DMS 273 (cell line): ENCODE measurements around the gene CUEDC2.
A peak's percentile ranks its signal among the peaks of the same experiment; 100 is the strongest.

Experiments
- DNase-seq: peaks from one replicate; lab custom pipeline; 2025; ENCODE audit not compliant: unreplicated experiment; lab: John Stamatoyannopoulos, UW

CUEDC2 gene

GRCh38 chr10:102410429-102411073, 21.8 kb downstream of the CUEDC2 start:
- DNase-seq = no peak

- no peak for DNase-seq
Observed at GRCh38 chr10:102409604-102410428, 22.6 kb downstream of the CUEDC2 start.

GRCh38 chr10:102408728-102409603, 23.4 kb downstream of the CUEDC2 start:
- DNase-seq = peak; percentile 58

DNA sequence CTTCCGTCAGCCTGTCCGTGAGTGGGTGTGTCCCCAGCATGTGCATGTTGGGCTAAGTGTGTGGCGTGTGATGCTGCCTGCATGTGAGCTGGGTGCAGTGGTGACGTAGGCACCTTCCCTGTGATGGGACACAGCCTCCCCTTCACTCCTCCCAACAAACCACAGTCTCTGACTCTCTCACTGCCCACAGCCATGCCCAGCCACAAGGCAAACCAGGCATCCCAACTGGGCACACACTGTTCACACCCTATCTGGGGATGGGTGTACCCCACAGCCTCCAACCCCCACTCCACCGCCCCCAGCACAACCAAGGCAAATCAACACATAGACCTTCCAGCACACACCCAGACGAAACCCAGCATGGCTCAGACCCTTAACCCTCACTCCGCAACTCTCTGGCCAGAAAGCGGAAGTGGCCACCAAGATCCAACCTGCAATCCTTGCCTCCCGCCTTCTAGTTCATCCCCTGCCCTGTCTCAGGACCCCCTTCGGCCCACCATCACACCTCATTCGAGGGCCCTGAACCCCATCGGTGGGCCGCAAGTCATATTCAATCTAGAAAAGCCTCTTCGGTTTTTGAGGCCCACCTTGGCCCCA, 24.1 kb downstream of the CUEDC2 start:
- no peak for DNase-seq

DNA sequence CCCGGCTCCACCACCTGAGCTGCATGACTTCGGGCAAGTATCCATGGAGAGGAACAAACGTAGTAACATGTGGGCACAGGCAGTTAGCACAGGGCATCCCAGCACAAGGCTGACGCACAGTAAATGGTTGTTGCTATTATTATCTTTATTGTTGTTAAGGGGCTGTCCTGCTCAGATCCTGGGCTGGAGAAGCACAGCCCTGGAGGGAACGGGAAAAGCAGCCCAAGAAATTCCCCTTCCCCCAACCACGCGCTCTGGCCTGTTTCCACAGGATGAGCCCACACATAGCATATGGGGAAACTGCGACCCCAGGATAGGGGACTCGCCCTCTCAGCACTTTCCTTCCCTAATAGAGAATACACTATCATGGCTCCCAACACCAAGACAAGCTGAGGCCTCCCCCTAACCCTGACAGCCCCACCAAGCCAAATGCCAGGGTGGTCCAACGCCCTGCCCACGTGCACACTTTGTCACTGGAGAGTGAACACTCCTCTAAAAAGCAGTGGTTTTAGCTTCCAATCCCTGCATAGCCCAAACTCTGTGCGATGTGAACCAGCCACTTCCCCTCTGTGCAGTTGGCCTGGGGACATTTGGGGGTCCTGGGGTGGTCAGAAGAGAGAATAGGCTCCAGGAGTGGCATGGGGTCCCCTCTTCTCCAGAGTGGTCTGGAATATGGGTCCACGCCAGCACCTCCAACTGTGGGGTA, 24.8 kb downstream of the CUEDC2 start:
- DNase-seq = no peak

GRCh38 chr10:102406815-102407214, 25.6 kb downstream of the CUEDC2 start:
- DNase-seq = no peak

- DNase-seq = no peak
Observed at GRCh38 chr10:102405632-102406031, 26.7 kb downstream of the CUEDC2 start.

- DNase-seq = no peak
Observed at GRCh38 chr10:102405108-102405571, 27.2 kb downstream of the CUEDC2 start.

DNA sequence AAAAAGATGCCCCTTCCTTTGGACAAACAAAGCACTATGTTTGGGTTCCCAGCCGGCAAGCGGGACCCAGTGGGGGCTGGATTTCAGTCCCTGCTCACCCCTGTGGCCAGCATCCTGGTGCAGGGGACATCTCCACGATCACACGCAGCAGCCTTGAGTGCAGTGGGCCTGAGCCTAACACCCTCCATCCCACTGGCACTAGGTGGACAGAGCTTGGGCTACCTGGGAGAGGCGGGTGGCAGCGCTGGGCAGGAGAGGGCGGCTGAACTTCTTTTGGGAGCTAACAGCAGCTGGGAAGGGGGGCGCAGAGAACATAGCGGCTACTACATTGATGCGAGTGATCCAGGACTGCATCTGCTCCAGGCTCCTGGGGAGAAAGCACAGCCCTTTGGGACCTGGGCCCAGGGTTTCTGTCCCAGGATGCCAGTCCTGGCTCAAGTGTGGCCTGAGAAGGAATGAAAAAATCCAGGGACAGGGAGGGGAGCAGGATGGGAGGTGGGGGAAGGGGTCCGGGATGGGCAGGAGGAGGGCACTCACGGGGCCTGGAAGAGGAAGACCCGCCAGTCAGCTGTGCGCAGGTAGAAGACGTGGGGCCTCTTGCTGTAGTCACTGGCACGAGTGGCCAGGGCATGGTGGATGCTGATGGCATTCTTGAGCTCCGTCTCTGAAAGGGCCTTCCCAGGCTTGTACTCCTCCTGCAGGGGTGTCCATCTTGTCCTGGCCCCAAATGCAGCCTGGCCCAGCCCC, 27.8 kb downstream of the CUEDC2 start:
- no peak for DNase-seq

DNA sequence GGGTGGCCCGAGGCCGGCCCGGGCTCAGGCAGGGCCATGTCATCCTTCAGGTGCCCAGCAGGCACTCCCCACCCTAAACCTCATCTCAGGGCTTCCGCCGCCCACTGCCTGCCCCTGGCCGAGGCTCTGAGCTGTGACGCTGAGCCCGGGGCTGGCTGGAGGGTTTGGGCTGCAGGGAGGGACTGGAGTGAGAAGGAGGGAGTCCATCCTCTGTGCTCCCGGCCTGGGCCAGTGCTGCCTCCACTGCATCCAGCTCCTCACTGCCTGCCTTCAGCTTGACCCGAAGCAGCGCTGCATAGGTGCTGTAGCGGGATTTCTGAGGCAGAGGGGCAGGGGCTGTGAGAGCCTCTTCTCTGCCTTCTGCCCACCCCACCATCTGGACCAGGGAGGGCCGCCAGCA, 29.3 kb downstream of the CUEDC2 start:
- DNase-seq = no peak

- DNase-seq = no peak
Observed at GRCh38 chr10:102402512-102402896, 29.9 kb downstream of the CUEDC2 start.

DNA sequence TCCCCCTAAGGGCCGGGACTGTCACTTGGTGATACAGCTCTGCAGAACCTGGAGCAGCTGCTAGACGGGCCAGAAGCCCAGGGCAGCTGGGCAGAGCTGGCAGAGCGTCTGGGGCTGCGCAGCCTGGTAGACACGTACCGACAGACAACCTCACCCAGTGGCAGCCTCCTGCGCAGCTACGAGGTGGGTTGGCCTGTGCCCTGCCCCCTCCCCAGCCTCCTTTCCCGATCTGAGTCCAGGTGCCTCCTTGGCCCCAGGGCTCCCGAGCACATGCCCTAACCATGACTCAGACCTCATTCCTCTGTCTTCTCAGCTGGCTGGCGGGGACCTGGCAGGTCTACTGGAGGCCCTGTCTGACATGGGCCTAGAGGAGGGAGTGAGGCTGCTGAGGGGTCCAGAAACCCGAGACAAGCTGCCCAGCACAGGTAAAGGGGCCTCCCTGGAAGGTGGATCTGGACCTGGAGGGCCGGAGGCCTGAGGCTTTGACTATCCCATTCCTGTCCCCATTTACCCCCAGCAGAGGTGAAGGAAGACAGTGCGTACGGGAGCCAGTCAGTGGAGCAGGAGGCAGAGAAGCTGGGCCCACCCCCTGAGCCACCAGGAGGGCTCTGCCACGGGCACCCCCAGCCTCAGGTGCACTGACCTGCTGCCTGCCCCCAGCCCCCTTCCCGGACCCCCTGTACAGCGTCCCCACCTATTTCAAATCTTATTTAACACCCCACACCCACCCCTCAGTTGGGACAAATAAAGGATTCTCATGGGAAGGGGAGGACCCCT, 30.5 kb downstream of the CUEDC2 start:
- no peak for DNase-seq

GRCh38 chr10:102401342-102401654, 31.1 kb downstream of the CUEDC2 start:
- no peak for DNase-seq

- DNase-seq = no peak
Observed at GRCh38 chr10:102400598-102401341, 31.6 kb downstream of the CUEDC2 start.

GRCh38 chr10:102400076-102400475, 32.3 kb downstream of the CUEDC2 start:
- DNase-seq = peak; percentile 31

DNA sequence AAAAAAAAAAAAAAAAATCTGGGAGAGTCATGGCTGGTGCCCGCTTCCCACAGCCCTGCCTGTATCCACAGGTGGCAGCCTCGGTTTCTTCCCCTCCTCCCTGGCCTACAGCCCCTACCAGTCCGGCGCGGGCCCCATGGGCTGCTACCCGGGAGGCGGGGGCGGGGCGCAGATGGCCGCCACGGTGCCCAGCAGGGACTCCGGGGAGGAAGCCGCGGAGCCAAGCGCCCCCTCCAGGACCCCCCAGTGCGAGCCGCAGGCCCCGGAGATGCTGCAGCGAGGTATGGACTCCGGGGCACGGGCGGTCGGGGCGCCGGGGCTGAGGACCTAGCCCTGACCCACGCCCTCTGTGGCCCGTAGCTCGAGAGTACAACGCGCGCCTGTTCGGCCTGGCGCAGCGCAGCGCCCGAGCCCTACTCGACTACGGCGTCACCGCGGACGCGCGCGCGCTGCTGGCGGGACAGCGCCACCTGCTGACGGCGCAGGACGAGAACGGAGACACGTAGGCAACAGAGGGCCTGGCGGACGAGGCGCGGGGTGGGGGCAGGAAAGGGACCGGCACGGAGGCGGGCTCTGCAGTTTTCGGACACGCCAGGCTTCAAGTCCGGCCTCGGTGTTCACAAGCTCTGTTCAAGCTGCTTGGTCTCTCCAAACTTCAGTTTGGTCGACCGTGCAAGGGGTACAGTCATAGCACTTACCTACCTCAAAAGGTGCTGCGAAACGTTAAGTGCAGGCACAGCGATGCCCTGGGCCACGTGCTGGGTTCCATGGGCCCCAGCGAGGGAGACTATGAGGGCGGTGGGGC, 33.0 kb downstream of the CUEDC2 start:
- DNase-seq = peak; percentile 91

- DNase-seq = no peak
Observed at GRCh38 chr10:102398172-102399020, 34.0 kb downstream of the CUEDC2 start.
